ENCODE data around the gene ESR2.
"Not testable (repeated sequence)": the region's sequence is repeated elsewhere in the genome, so short reads cannot be mapped to it uniquely, and the experiment has no call there.

DNA sequence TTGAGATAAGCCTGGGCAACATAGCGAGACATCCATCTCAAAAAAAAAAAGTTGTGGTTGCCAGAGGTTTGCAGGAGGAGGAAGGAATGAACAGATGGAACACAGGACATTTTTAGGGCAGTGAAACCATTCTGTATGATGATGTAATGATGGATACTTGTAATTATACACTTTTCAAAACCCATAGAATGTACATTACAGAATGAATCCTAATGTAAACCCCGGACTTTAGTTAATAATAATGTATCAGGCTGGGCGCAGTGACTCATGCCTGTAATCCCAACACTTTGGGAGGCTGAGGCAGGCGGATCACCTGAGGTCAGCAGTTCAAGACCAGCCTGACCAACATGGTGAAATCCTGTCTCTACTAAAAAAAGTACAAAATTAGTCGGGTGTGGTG lies 26.2 kb upstream of the ESR2 start:
- TF ChIP-seq, protein P1, sequence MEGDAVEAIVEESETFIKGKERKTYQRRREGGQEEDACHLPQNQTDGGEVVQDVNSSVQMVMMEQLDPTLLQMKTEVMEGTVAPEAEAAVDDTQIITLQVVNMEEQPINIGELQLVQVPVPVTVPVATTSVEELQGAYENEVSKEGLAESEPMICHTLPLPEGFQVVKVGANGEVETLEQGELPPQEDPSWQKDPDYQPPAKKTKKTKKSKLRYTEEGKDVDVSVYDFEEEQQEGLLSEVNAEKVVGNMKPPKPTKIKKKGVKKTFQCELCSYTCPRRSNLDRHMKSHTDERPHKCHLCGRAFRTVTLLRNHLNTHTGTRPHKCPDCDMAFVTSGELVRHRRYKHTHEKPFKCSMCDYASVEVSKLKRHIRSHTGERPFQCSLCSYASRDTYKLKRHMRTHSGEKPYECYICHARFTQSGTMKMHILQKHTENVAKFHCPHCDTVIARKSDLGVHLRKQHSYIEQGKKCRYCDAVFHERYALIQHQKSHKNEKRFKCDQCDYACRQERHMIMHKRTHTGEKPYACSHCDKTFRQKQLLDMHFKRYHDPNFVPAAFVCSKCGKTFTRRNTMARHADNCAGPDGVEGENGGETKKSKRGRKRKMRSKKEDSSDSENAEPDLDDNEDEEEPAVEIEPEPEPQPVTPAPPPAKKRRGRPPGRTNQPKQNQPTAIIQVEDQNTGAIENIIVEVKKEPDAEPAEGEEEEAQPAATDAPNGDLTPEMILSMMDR (IDR thresholded peaks at IDR 0.05), result not testable (repeated sequence)
- TF ChIP-seq POLR2A, EP300 (IDR thresholded peaks at IDR 0.05): not testable (repeated sequence)
